ENCODE results near the gene POM121.
"Not testable (repeated sequence)": the region's sequence is repeated elsewhere in the genome, so short reads cannot be mapped to it uniquely, and the experiment has no call there.

Gene POM121

GRCh38 chr7:72968980-72969516 lies 44.2 kb downstream of the POM121 start, which contains the start of gene TRIM74:
Gene TRIM74 (minus strand): TSS chr7:72969466. CDS start chr7:72966157, 3,309 bp downstream.
- H3K4me3 ChIP-seq (ENCODE audit: low read depth, low read length); in situ Hi-C loops (cut with HindIII; ENCODE audit: low pct_ligation_motif_present, low sequenced_read_pairs); H3K27ac ChIP-seq; DNase-seq; H3K36me3 ChIP-seq (replicated peaks); H3K27me3 ChIP-seq (replicated peaks): not testable (repeated sequence)

DNA sequence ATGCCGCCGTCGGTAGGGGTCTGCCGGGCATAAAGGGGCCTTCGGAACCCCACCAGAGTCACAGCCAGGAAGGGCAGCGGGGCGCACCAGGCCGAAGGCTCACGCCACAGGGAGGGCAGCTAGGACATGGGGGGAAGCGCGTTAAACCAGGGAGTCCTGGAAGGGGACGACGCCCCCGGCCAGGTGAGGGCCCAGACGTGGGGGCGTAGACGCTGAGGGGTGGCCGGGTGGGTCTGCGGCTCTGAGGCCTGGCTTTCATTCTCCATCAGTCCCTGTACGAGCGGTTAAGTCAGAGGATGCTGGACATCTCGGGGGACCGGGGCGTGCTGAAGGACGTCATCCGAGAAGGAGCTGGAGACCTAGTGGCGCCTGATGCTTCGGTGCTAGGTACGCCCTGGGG lies 44.8 kb downstream of the POM121 start:
- H3K4me3 ChIP-seq (ENCODE audit: low read depth, low read length); H3K27me3 ChIP-seq (replicated peaks); in situ Hi-C loops (cut with HindIII; ENCODE audit: low pct_ligation_motif_present, low sequenced_read_pairs); H3K27ac ChIP-seq; DNase-seq; H3K36me3 ChIP-seq (replicated peaks): not testable (repeated sequence)

GRCh38 chr7:72971505-72971904 lies 46.6 kb downstream of the POM121 start:
- in situ Hi-C loops (cut with HindIII; ENCODE audit: low pct_ligation_motif_present, low sequenced_read_pairs); H3K27me3 ChIP-seq (replicated peaks); DNase-seq; H3K36me3 ChIP-seq (replicated peaks); H3K4me3 ChIP-seq (ENCODE audit: low read depth, low read length); H3K27ac ChIP-seq: not testable (repeated sequence)

- H3K36me3 ChIP-seq (replicated peaks); DNase-seq; H3K4me3 ChIP-seq (ENCODE audit: low read depth, low read length); in situ Hi-C loops (cut with HindIII; ENCODE audit: low pct_ligation_motif_present, low sequenced_read_pairs); H3K27ac ChIP-seq; H3K27me3 ChIP-seq (replicated peaks): not testable (repeated sequence)
These were observed 49.9 kb downstream of the POM121 start for GRCh38 chr7:72974781-72975180.

GRCh38 chr7:72975656-72976286 lies 50.9 kb downstream of the POM121 start:
- DNase-seq; H3K4me3 ChIP-seq (ENCODE audit: low read depth, low read length); H3K27me3 ChIP-seq (replicated peaks); H3K27ac ChIP-seq; in situ Hi-C loops (cut with HindIII; ENCODE audit: low pct_ligation_motif_present, low sequenced_read_pairs); H3K36me3 ChIP-seq (replicated peaks): not testable (repeated sequence)

DNA sequence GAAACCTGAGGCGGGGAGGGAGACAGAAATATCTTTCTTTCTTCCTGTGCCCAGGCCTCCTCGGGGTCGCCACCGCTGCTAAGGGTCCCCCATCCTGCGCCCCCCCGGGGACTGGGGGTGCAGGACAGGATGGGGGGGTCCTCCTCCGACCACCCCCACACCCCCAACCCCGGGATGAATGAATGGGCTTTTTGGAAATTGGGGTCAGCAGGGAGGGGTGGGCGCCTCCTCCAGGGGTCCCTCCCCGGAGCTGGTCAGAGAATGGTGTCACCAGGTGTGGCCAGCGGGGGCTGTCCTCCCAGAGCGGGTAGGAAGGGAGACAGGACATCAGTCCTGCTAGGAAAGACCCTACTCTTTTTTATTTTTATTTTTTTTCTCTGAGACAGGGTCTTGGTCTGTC lies 51.5 kb downstream of the POM121 start:
- DNase-seq; in situ Hi-C loops (cut with HindIII; ENCODE audit: low pct_ligation_motif_present, low sequenced_read_pairs); H3K27ac ChIP-seq: not testable (repeated sequence)

GRCh38 chr7:72980382-72980781 lies 55.5 kb downstream of the POM121 start:
- DNase-seq: not testable (repeated sequence)

More for the DNA sequence above, 51.5 kb downstream of the POM121 start:
- H3K36me3 ChIP-seq (replicated peaks); H3K4me3 ChIP-seq (ENCODE audit: low read depth, low read length); H3K27me3 ChIP-seq (replicated peaks): not testable (repeated sequence)

GRCh38 chr7:72982084-72982483 lies 57.2 kb downstream of the POM121 start:
- DNase-seq; in situ Hi-C loops (cut with HindIII; ENCODE audit: low pct_ligation_motif_present, low sequenced_read_pairs); H3K4me3 ChIP-seq (ENCODE audit: low read depth, low read length); H3K27me3 ChIP-seq (replicated peaks); H3K36me3 ChIP-seq (replicated peaks); H3K27ac ChIP-seq: not testable (repeated sequence)

More at GRCh38 chr7:72980382-72980781, 55.5 kb downstream of the POM121 start:
- in situ Hi-C loops (cut with HindIII; ENCODE audit: low pct_ligation_motif_present, low sequenced_read_pairs); H3K27ac ChIP-seq; H3K27me3 ChIP-seq (replicated peaks); H3K4me3 ChIP-seq (ENCODE audit: low read depth, low read length); H3K36me3 ChIP-seq (replicated peaks): not testable (repeated sequence)

- DNase-seq; H3K36me3 ChIP-seq (replicated peaks); H3K27ac ChIP-seq; H3K4me3 ChIP-seq (ENCODE audit: low read depth, low read length); in situ Hi-C loops (cut with HindIII; ENCODE audit: low pct_ligation_motif_present, low sequenced_read_pairs); H3K27me3 ChIP-seq (replicated peaks): not testable (repeated sequence)
These were observed 65.4 kb downstream of the POM121 start for GRCh38 chr7:72990146-72990913.

GRCh38 chr7:72995484-72995883 lies 70.6 kb downstream of the POM121 start:
- H3K27ac ChIP-seq; in situ Hi-C loops (cut with HindIII; ENCODE audit: low pct_ligation_motif_present, low sequenced_read_pairs); DNase-seq; H3K36me3 ChIP-seq (replicated peaks); H3K27me3 ChIP-seq (replicated peaks); H3K4me3 ChIP-seq (ENCODE audit: low read depth, low read length): not testable (repeated sequence)

DNA sequence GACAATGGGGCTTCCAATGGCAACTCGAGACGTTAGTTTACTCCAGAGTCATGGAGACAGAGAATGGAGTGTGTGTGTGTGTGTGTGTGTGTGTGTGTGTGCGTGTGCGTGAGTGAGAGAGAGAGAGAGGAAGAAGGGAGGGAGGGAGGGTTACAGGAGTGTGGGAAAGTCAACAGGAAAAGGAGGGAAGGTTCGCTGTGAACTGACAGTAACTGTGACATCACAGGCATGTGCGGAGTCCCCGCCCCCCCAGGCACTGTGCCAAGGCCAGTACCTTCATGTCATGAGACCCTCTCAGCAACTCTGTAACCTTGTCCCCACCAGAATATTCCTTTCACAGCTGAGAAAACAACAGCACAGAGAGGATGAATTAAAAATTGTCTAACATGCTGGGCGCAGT lies 72.6 kb downstream of the POM121 start:
- H3K27ac ChIP-seq; H3K4me3 ChIP-seq (ENCODE audit: low read depth, low read length); H3K27me3 ChIP-seq (replicated peaks); H3K36me3 ChIP-seq (replicated peaks); in situ Hi-C loops (cut with HindIII; ENCODE audit: low pct_ligation_motif_present, low sequenced_read_pairs): not testable (repeated sequence)
- DNase-seq: peak; percentile 36

GRCh38 chr7:72997887-72998468 lies 73.1 kb downstream of the POM121 start:
- DNase-seq; H3K36me3 ChIP-seq (replicated peaks); in situ Hi-C loops (cut with HindIII; ENCODE audit: low pct_ligation_motif_present, low sequenced_read_pairs); H3K27me3 ChIP-seq (replicated peaks); H3K4me3 ChIP-seq (ENCODE audit: low read depth, low read length); H3K27ac ChIP-seq: not testable (repeated sequence)
